Ascending aorta (tissue), 2 donors: Measurements from ENCODE around the gene TRIM54. TPM values are rescaled to one million over a fixed set of nuclear protein-coding genes. Genes with fewer than 3 reads are reported as not detected.
"Not testable (repeated sequence)": the region's sequence is repeated elsewhere in the genome, so short reads cannot be mapped to it uniquely, and the experiment has no call there.

Source experiments
- DNase-seq, 2 donors: peaks; one replicate each; pipeline ENCODE4 v3.0.0-alpha.2; 2019; ENCODE audit warnings: low spot score in 2 of 2
- H3K27ac ChIP-seq, 2 donors: fragments of 200-600 bp; sonication (generic); one replicate each; pipeline ENCODE4 v1.5.1; 2016 to 2017; ENCODE audit warnings: mild to moderate bottlenecking in 1 of 2
- H3K27me3 ChIP-seq: fragments of 200-600 bp; sonication (generic); one replicate; pipeline ENCODE4 v1.5.1; 2017
- H3K36me3 ChIP-seq, 2 donors: fragments of 200-600 bp; sonication (generic); one replicate each; pipeline ENCODE4 v1.5.1; 2016
- H3K4me1 ChIP-seq, 2 donors: fragments of 200-600 bp; sonication (generic); one replicate each; pipeline ENCODE4 v1.5.1; 2016 to 2017; ENCODE audit warnings: mild to moderate bottlenecking in 1 of 2
- H3K4me3 ChIP-seq, 2 donors: fragments of 200-600 bp; sonication (generic); one replicate each; pipeline ENCODE4 v1.5.1; 2016 to 2017; ENCODE audit warnings: mild to moderate bottlenecking in 1 of 2
- H3K9me3 ChIP-seq, 2 donors: fragments of 200-600 bp; sonication (generic); one replicate each; pipeline ENCODE4 v1.5.1; 2016
- CTCF ChIP-seq, 3 experiments: fragments of 200-600 bp in 2 of 3; fragments of 450-650 bp in 1 of 3; sonication (generic) in 2 of 3; IDR thresholded peaks; one replicate each; pipeline ENCODE4 v1.5.1; 2016 to 2019; ENCODE audit warnings: antibody characterized with exemption in 3 of 3, mild to moderate bottlenecking in 1 of 3, moderate library complexity in 1 of 3
- intact Hi-C: fragments of 100-400 bp; cut with DNase I; formaldehyde crosslinking; loops from one replicate; pipeline ENCODE4 v1.15.1; 2023
- total RNA-seq: library from RNA; depleted of rRNA; stranded (reverse); fragments of >200 nt; gene quantifications from one replicate; pipeline ENCODE4 v1.1.0, GENCODE V29; 2016

The TRIM54 gene
- total RNA-seq, 1 donor from 2014 or later: not detected

DNA sequence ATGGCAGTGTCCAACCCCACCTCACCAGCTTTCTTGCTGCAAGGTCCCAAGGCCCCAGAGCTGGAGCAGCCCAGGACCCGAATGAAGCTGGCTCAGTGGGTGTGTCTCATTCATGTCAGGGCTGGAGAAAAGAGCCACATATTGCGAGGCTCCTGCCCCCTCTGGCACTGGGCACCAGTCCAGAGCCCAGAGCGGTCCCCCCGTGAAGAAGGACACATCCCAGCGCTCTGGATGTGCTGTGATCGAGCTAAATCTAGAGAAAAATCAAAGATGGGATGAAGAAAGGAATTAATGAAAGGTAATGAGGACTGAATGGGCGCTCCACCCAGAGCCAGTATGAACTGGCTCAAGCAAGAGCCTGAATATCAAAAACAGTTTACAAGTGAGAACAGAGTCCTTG is 53.9 kb downstream of the TRIM54 start:
- no peaks in the 10 kb centered on the region for H3K4me1 ChIP-seq
- intact Hi-C loops: no loop called here
- no peak for TF ChIP-seq CTCF (IDR thresholded peaks at IDR 0.05)
- no peak overlapping the region for H3K27ac ChIP-seq
- H3K9me3 ChIP-seq: no peaks in the 10 kb centered on the region
- H3K36me3 ChIP-seq: peaks cover 80 to 89% of the 10 kb centered on the region in 2 donors
- H3K27me3 ChIP-seq: no peaks in the 10 kb centered on the region
- no peak for DNase-seq
- no peak overlapping the region for H3K4me3 ChIP-seq

- intact Hi-C loops: no loop called here
- H3K9me3 ChIP-seq: no peaks in the 10 kb centered on the region
- H3K27ac ChIP-seq: no peak overlapping the region
- H3K4me3 ChIP-seq: no peak overlapping the region
- H3K27me3 ChIP-seq: no peaks in the 10 kb centered on the region
- DNase-seq: no peak
- TF ChIP-seq CTCF (IDR thresholded peaks at IDR 0.05): no peak
- H3K36me3 ChIP-seq: peaks cover 11 to 13% of the 10 kb centered on the region in 2 donors
- H3K4me1 ChIP-seq: no peaks in the 10 kb centered on the region
Measured at GRCh38 chr2:27347641-27348040, 65.4 kb downstream of the TRIM54 start.

DNA sequence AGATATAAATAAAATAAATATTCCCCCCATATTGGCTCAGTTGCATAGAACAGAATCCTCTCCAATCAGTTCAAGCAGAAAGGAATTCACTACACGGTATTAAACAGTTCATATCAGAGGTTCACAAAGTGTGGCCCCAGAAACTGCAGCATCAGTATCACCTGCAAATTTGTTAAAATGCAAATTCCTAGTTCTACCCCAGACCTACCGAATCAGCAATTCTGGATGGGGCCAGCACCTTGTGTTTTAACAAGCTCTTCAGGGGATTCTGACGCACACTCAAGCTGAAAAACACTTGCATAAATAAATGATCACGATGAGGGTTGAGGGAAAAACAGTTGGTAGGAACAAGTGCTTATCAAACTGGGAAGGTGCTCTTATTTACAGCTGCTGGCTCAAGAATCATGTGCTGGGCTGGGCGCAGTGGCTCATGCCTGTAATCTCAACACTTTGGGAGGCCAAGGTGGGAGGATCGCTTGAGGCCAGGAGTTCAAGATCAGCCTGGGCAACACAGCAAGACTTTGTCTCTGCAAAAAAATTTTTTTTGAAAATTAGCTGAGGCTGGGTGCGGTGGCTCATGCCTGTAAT is 68.0 kb downstream of the TRIM54 start:
- H3K36me3 ChIP-seq: peaks cover 5 to 6% of the 10 kb centered on the region in 2 donors
- H3K27ac ChIP-seq: no peak overlapping the region
- no peaks in the 10 kb centered on the region for H3K9me3 ChIP-seq
- no peak for DNase-seq
- no peaks in the 10 kb centered on the region for H3K27me3 ChIP-seq
- TF ChIP-seq CTCF (IDR thresholded peaks at IDR 0.05): no peak
- intact Hi-C loops: loop anchor here (10.0 kb wide), 1 partner anchor 135 kb away; the partner anchor contains the start of genes ATRAID, CAD and SLC5A6
- no peak overlapping the region for H3K4me3 ChIP-seq
- peaks cover 0 to 2% of the 10 kb centered on the region in 2 donors for H3K4me1 ChIP-seq

- no peak for DNase-seq
- no peak for TF ChIP-seq CTCF (IDR thresholded peaks at IDR 0.05)
- no peak overlapping the region for H3K27ac ChIP-seq
- peaks cover 0 to 11% of the 10 kb centered on the region in 2 donors for H3K4me1 ChIP-seq
- no peaks in the 10 kb centered on the region for H3K9me3 ChIP-seq
- peaks cover 5 to 6% of the 10 kb centered on the region in 2 donors for H3K36me3 ChIP-seq
- H3K4me3 ChIP-seq: no peak overlapping the region
- intact Hi-C loops: loop anchor here (10.0 kb wide), 1 partner anchor 137 kb away; the partner anchor contains the start of genes ATRAID, CAD and SLC5A6
- no peaks in the 10 kb centered on the region for H3K27me3 ChIP-seq
Measured at GRCh38 chr2:27351802-27352598, 69.8 kb downstream of the TRIM54 start.

DNA sequence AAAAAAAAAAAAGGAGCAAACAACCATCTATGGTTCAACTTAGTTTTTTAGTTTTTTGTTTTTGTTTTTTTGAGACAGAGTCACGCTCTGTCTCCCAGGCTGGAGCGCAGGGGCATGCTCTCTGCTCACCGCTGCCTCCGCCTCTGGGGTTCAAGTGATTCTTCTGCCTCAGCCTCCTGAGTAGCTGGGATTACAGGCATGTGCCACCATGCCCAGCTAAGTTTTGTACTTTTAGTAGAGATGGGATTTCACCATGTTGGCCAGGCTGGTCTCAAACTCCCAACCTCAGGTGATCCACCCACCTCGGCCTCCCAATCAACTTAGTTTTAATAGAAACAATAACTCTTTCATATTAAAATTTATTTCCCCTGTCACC is 71.1 kb downstream of the TRIM54 start:
- H3K36me3 ChIP-seq, H3K27me3 ChIP-seq, H3K9me3 ChIP-seq, DNase-seq, H3K4me3 ChIP-seq, H3K27ac ChIP-seq: not testable (repeated sequence)
- intact Hi-C loops: loop anchor here (10.0 kb wide), 1 partner anchor 139 kb away; the partner anchor contains the start of genes ATRAID, CAD and SLC5A6
- H3K4me1 ChIP-seq: peaks cover 8 to 22% of the 10 kb centered on the region in 2 donors
